Transverse colon (tissue), 4 donors: ENCODE measurements around the gene CYFIP1. TPM values are rescaled to one million over a fixed set of nuclear protein-coding genes. Genes with fewer than 3 reads are reported as not detected.

Experiments
- DNase-seq: peaks from one replicate; pipeline ENCODE4 v3.0.0-alpha.2; 2019
- H3K27ac ChIP-seq, 4 donors: fragments of 200-600 bp; sonication (generic); 2 replicates each; pipeline ENCODE4 v1.5.1; 2016 to 2018; ENCODE audit warnings: inconsistent platforms in 4 of 4
- H3K27me3 ChIP-seq: fragments of 200-600 bp; sonication (generic); 2 replicates; pipeline ENCODE4 v1.5.1; 2017; ENCODE audit warnings: inconsistent platforms
- H3K36me3 ChIP-seq, 4 donors: fragments of 200-600 bp; sonication (generic); 2 replicates each; pipeline ENCODE4 v1.5.1; 2017 to 2019; ENCODE audit warnings: inconsistent platforms in 4 of 4
- H3K4me1 ChIP-seq, 4 donors: fragments of 200-600 bp; sonication (generic); 2 replicates each; pipeline ENCODE4 v1.5.1; 2017 to 2020; ENCODE audit warnings: inconsistent platforms in 4 of 4
- H3K4me3 ChIP-seq, 4 donors: fragments of 200-600 bp; sonication (generic); 1 replicate in 1 of 4; 2 replicates in 3 of 4; pipeline versions ENCODE4 v1.5.1 to v1.6.1; 2017 to 2019; ENCODE audit warnings: inconsistent platforms in 4 of 4
- H3K9me3 ChIP-seq, 2 donors: fragments of 200-600 bp; sonication (generic); 2 replicates each; pipeline ENCODE4 v1.5.1; 2017 to 2019; ENCODE audit warnings: inconsistent platforms in 2 of 2
- EP300 ChIP-seq: sonication (generic); formaldehyde crosslinking; IDR thresholded peaks from one replicate; pipeline ENCODE4 v1.6.1; 2017; ENCODE audit warnings: antibody characterized with exemption, low read depth
- POLR2A ChIP-seq: fragments of 450-650 bp; IDR thresholded peaks from one replicate; pipeline ENCODE4 v1.6.1; 2016; ENCODE audit warnings: antibody characterized with exemption, mild to moderate bottlenecking, moderate library complexity
- POLR2AphosphoS5 ChIP-seq, 3 donors: sonication (generic); formaldehyde crosslinking; IDR thresholded peaks; one replicate each; pipeline ENCODE4 v1.6.1; 2016; ENCODE audit warnings: antibody characterized with exemption in 3 of 3
- WGBS, 2 donors: methylation state at CpG; one replicate each; pipeline ENCODE4 v1.1.5; 2018; ENCODE audit warnings: low coverage in 1 of 2; 5-methylcytosine and 5-hydroxymethylcytosine counted together
- in situ Hi-C, 4 donors: fragments of 200-750 bp; cut with MboI; loops; one replicate each; pipeline versions ENCODE4 v1.15.0 to v1.15.1; 2017; ENCODE audit warnings: low sequenced_read_pairs in 3 of 4, low pct_ligation_motif_present in 1 of 4, low pct_unique_long_range_greater_than_20kb in 1 of 4
- intact Hi-C: fragments of 100-400 bp; cut with DNase I; formaldehyde crosslinking; loops from one replicate; pipeline ENCODE4 v1.15.1; 2023; ENCODE audit warnings: low total_unique reads
- total RNA-seq, 4 donors: library from RNA; depleted of rRNA; stranded (reverse); fragments of >200 nt; gene quantifications; one replicate each; pipeline ENCODE4 v1.1.0, GENCODE V29; 2016
- TF ChIP-seq, protein P1 (sequence below), 5 experiments: fragments of 200-600 bp in 3 of 5; fragments of 450-650 bp in 2 of 5; sonication (generic) in 3 of 5; IDR thresholded peaks; 1 replicate in 2 of 5; 2 replicates in 3 of 5; pipeline ENCODE4 v1.5.1; 2016 to 2017; ENCODE audit warnings: antibody characterized with exemption in 5 of 5, inconsistent platforms in 3 of 5, mild to moderate bottlenecking in 2 of 5, moderate library complexity in 1 of 5

The CYFIP1 gene
- total RNA-seq, 4 donors from 2014 or later = 63.7 to 201 (median 171) TPM

DNA sequence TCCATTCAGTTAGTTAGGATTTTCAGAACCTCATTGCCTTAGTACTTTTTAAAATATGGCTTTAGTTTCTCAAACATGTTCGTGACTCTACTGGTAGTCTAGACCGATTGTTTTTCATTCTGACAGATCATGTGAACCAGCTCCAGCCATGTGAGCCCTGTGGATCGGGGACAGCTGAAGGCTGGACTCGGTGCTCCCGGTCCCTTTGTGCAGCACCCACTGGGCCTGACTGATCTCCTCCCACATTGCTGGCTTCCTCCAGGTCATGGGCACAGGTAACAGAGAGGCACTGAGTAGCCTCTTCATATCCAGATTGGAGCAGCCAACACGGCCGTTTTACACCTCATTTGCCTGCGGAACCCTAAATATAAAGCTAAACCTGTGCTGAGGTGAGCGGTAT lies 111.2 kb downstream of the CYFIP1 start:
- DNase-seq = no peak
- peaks cover 0 to 54% (median 20%) of the 10 kb centered on the region in 4 donors for H3K36me3 ChIP-seq
- 86% methylated on average over 9 of the region's 9 CpGs; no CpG with 5 or more reads in 1 of the 2 donors for WGBS, 2 donors

DNA sequence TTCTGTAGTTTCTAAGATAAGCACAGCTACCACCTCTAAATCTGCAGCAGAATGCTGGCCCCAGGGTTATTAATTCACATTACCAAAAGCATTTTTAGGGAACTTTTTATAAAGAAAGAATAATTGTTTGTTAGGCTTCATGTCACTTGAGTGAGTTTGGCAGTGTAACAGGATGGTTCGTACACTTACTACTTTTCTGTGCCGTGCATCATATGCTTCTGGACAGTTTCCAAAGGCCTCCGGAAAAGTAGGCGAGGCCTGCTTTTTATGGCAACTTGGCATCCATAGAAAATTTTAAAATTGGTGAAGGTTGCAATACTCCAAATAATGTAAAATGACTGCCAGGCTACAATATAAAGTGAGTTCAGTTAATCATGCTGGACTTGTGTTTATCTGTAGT lies 111.7 kb downstream of the CYFIP1 start:
- H3K4me1 ChIP-seq = no peaks in the 10 kb centered on the region
- TF ChIP-seq EP300 (no peak), POLR2A (no peak), POLR2AphosphoS5 (IDR thresholded peaks at IDR 0.05) (no peak)
- TF ChIP-seq, protein P1, sequence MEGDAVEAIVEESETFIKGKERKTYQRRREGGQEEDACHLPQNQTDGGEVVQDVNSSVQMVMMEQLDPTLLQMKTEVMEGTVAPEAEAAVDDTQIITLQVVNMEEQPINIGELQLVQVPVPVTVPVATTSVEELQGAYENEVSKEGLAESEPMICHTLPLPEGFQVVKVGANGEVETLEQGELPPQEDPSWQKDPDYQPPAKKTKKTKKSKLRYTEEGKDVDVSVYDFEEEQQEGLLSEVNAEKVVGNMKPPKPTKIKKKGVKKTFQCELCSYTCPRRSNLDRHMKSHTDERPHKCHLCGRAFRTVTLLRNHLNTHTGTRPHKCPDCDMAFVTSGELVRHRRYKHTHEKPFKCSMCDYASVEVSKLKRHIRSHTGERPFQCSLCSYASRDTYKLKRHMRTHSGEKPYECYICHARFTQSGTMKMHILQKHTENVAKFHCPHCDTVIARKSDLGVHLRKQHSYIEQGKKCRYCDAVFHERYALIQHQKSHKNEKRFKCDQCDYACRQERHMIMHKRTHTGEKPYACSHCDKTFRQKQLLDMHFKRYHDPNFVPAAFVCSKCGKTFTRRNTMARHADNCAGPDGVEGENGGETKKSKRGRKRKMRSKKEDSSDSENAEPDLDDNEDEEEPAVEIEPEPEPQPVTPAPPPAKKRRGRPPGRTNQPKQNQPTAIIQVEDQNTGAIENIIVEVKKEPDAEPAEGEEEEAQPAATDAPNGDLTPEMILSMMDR (IDR thresholded peaks at IDR 0.05) = no peak
- H3K27me3 ChIP-seq = no peaks in the 10 kb centered on the region
- in situ Hi-C loops (no loop called here), intact Hi-C loops (no loop called here)
- no peak overlapping the region for H3K4me3 ChIP-seq
- H3K27ac ChIP-seq = no peak overlapping the region
- 27% methylated on average over 4 of the region's 4 CpGs; no CpG with 5 or more reads in 1 of the 2 donors for WGBS, 2 donors
- H3K9me3 ChIP-seq = no peaks in the 10 kb centered on the region
- DNase-seq = no peak
- H3K36me3 ChIP-seq = peaks cover 0 to 53% (median 19%) of the 10 kb centered on the region in 4 donors

More for the DNA sequence above, 111.2 kb downstream of the CYFIP1 start:
- TF ChIP-seq, protein P1 (IDR thresholded peaks at IDR 0.05) = no peak
- TF ChIP-seq POLR2AphosphoS5 (IDR thresholded peaks at IDR 0.05) (no peak), POLR2A (no peak), EP300 (no peak)
- Histone ChIP-seq H3K27me3 (no peaks in the 10 kb centered on the region), H3K4me3 (no peak overlapping the region), H3K9me3 (no peaks in the 10 kb centered on the region), H3K4me1 (no peaks in the 10 kb centered on the region), H3K27ac (peak overlapping the region in 1 of 4 donors; percentile 5)
- intact Hi-C loops = no loop called here
- in situ Hi-C loops = no loop called here

DNA sequence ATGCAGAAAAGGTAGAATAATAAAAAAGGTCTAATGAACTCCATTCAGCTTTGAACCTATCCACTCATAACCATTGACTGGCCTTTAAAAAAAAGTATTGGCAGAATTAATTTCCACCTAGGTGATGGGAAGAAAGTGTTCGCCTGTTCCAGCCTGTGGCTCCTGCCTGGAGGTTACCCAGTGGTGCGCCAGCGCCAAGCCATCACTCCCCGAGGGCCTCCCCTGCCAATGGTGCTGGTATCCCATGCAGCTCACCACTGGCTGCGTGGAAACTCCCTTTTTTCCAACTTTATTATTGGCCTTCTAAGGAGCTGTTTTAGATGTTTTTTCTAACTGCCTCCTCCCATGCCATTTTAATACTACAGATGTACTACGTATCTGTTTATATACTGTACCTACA lies 112.3 kb downstream of the CYFIP1 start:
- H3K27ac ChIP-seq = no peak overlapping the region
- no peak for DNase-seq
- in situ Hi-C loops (no loop called here), intact Hi-C loops (no loop called here)
- H3K36me3 ChIP-seq = peaks cover 0 to 53% (median 16%) of the 10 kb centered on the region in 4 donors
- H3K27me3 ChIP-seq = no peaks in the 10 kb centered on the region
- TF ChIP-seq, protein P1 (IDR thresholded peaks at IDR 0.05) = no peak
- TF ChIP-seq POLR2AphosphoS5 (IDR thresholded peaks at IDR 0.05) = no peak
- no peak for TF ChIP-seq EP300
- no peak for TF ChIP-seq POLR2A
- no peaks in the 10 kb centered on the region for H3K4me1 ChIP-seq
- no peaks in the 10 kb centered on the region for H3K9me3 ChIP-seq
- 93% methylated on average over 6 of the region's 6 CpGs; no CpG with 5 or more reads in 1 of the 2 donors for WGBS, 2 donors
- H3K4me3 ChIP-seq = no peak overlapping the region

DNA sequence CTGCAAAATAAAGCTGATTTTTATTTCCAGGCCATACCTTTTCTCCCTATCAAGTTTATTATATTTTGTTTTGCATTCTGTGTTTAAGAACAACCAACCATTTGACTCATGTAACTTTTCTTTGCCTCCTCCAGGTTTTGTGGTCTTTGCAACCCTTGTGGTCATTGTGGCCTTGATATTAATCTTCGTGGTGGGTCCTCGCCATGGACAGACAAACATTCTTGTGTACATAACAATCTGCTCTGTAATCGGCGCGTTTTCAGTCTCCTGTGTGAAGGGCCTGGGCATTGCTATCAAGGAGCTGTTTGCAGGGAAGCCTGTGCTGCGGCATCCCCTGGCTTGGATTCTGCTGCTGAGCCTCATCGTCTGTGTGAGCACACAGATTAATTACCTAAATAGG lies 114.1 kb downstream of the CYFIP1 start:
- Histone ChIP-seq H3K27me3 (no peaks in the 10 kb centered on the region), H3K4me1 (no peaks in the 10 kb centered on the region), H3K4me3 (no peak overlapping the region), H3K36me3 (peaks cover 0 to 58% (median 15%) of the 10 kb centered on the region in 4 donors), H3K27ac (no peak overlapping the region), H3K9me3 (no peaks in the 10 kb centered on the region)
- no peak for DNase-seq
- whole genome bisulfite sequencing, 2 donors = 91 to 96% methylated on average over 5 to 7 of the region's 7 CpGs
- in situ Hi-C loops = no loop called here
- intact Hi-C loops = no loop called here
- no peak for TF ChIP-seq EP300
- TF ChIP-seq, protein P1 (IDR thresholded peaks at IDR 0.05) = no peak
- TF ChIP-seq POLR2AphosphoS5 (IDR thresholded peaks at IDR 0.05) = no peak
- no peak for TF ChIP-seq POLR2A
